PC-3 (cell line): ENCODE measurements around the gene FTL. TPM values are rescaled to one million over a fixed set of nuclear protein-coding genes. Genes with fewer than 3 reads are reported as not detected.

Experiments
- ATAC-seq: fragments of 200-7000 bp; cut with Tn5 transposase; 2 replicates; pipeline ENCODE4 v1.9.1; 2020; ENCODE audit warnings: mild to moderate bottlenecking, moderate library complexity
- BruUV-seq: library from RNA; stranded (reverse); fragments of 400-500 nt; replicated peaks from 2 replicates; lab custom pipeline; 2021; lab: Mats Ljungman, UMichigan
- CTCF ChIA-PET: fragments of 300-600 bp; sonication (Branson Sonifier 250); formaldehyde crosslinking; loops from one replicate; lab custom pipeline; 2022; ENCODE audit warnings: antibody characterized with exemption; lab: Charles Lee
- POLR2A ChIA-PET: fragments of 300-600 bp; sonication (Branson Sonifier 250); formaldehyde crosslinking; loops from one replicate; lab custom pipeline; 2022; ENCODE audit warnings: antibody characterized with exemption; ENCODE audit not compliant: unreplicated experiment; lab: Charles Lee
- DNase-seq: peaks from one replicate; pipeline ENCODE4 v3.0.0-alpha.2; 2015
- H2AFZ ChIP-seq: fragments of 300-600 bp; sonication (generic); 2 replicates; pipeline ENCODE4 v1.6.0; 2016; ENCODE audit warnings: antibody characterized with exemption, low read length
- H3F3A ChIP-seq: fragments of 300-600 bp; sonication (generic); one replicate; pipeline ENCODE4 v1.6.0; 2017; ENCODE audit warnings: antibody characterized with exemption, low read length, control low read depth, mild to moderate bottlenecking; ENCODE audit not compliant: unreplicated experiment
- H3K27ac ChIP-seq: fragments of 300-600 bp; sonication (generic); 2 replicates; pipeline ENCODE4 v1.5.1; 2016; ENCODE audit warnings: mild to moderate bottlenecking, low read length
- H3K27me3 ChIP-seq: fragments of 300-600 bp; sonication (generic); 2 replicates; pipeline ENCODE4 v1.6.1; 2016; ENCODE audit warnings: low read length, mixed read lengths
- H3K36me3 ChIP-seq: fragments of 300-600 bp; sonication (generic); 2 replicates; pipeline ENCODE4 v1.6.1; 2016; ENCODE audit warnings: low read depth, mixed run types, low read length, mixed read lengths
- H3K4me1 ChIP-seq: fragments of 300-600 bp; sonication (generic); 2 replicates; pipeline ENCODE4 v1.5.1; 2016; ENCODE audit warnings: low read length; ENCODE audit not compliant: insufficient read depth
- H3K4me2 ChIP-seq: fragments of 300-600 bp; sonication (generic); 2 replicates; pipeline ENCODE4 v1.6.0; 2016; ENCODE audit warnings: low read length
- H3K4me3 ChIP-seq: fragments of 300-600 bp; sonication (generic); 2 replicates; pipeline ENCODE4 v1.5.1; 2016; ENCODE audit warnings: mild to moderate bottlenecking, low read length, mixed read lengths
- H3K79me2 ChIP-seq: fragments of 300-600 bp; sonication (generic); 2 replicates; pipeline ENCODE4 v1.6.1; 2017; ENCODE audit warnings: low read length, mixed read lengths
- H3K9ac ChIP-seq: fragments of 300-600 bp; sonication (generic); 2 replicates; pipeline ENCODE4 v1.6.0; 2016; ENCODE audit warnings: mild to moderate bottlenecking, low read length
- H3K9me2 ChIP-seq: fragments of 300-600 bp; sonication (generic); replicated peaks from 2 replicates; pipeline ENCODE4 v1.6.1; 2016; ENCODE audit warnings: mixed run types, low read length, mixed read lengths
- H3K9me3 ChIP-seq: fragments of 300-600 bp; sonication (generic); 2 replicates; pipeline ENCODE4 v1.6.1; 2016; ENCODE audit warnings: low read length, mixed read lengths
- H4K20me1 ChIP-seq: fragments of 300-600 bp; sonication (generic); 2 replicates; pipeline ENCODE4 v1.6.1; 2016; ENCODE audit warnings: low read length, mixed read lengths
- EZH2 ChIP-seq: fragments of 300-600 bp; sonication (generic); IDR thresholded peaks from one replicate; pipeline ENCODE4 v1.6.1; 2017; ENCODE audit warnings: antibody characterized with exemption, mild to moderate bottlenecking, low read length; ENCODE audit not compliant: unreplicated experiment
- EZH2phosphoT487 ChIP-seq: fragments of 300-600 bp; sonication (generic); IDR thresholded peaks from 2 replicates; pipeline ENCODE4 v1.6.1; 2018; ENCODE audit warnings: mild to moderate bottlenecking, antibody characterized with exemption, low read length, borderline replicate concordance
- intact Hi-C: fragments of 100-400 bp; cut with micrococcal nuclease; formaldehyde crosslinking; loops from 2 replicates; pipeline ENCODE4 v1.9.0; 2023
- microRNA-seq: library from miRNA; unstranded; fragments of <30 nt; microRNA quantifications from one replicate; pipeline ENCODE4 v1.1.0, GENCODE V29; 2020; ENCODE audit not compliant: unreplicated experiment
- total RNA-seq: library from RNA; depleted of rRNA; stranded (reverse); fragments of >200 nt; gene quantifications from 2 replicates; pipeline ENCODE4 v1.2.3, GENCODE V29; 2014; rRNA removed
- TF ChIP-seq, protein P1 (sequence below): fragments of 300-600 bp; sonication (generic); conservative IDR thresholded peaks from 2 replicates; pipeline ENCODE4 v1.5.1; 2017; ENCODE audit warnings: antibody characterized with exemption, low read depth, mild to moderate bottlenecking, low read length

Gene FTL
- total RNA-seq, 1 experiment from 2014 or later, result 1,109 TPM

DNA sequence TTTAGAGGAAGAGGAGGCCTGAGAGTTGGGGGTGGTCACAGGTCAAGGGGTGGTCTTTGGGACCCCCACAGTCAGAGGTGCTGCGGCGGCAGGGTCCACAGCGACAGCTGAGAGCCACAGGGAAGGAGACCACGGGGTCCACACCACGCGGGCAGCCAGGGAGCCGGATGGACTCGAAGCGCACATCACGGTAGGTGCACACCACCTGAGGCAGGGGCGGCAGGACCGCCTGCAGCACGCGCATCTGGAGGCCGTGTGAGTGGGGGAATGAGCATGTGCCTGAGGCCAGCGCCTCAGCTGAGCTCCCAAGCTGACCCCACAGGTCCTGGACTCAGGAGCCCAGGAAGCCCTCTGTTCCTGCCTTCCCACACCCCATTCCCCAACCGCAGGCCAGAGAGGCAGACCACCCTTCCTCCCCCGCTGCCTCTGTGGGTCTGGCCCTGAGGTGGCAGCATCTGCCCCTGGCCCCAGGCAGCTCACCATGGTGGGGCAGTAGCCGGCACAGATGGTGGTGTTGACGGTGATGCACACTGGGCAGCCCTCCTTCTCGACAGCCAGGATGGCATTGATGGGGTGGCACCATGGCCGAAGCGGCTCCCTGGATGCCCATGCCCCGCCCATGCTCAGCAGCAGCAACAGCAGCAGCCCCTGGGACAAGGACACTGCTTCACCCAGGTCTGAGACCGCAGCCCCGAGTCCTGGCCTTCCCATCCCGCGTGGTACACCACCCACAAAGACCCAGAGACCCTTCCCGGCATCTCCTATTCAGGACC is 51.1 kb downstream of the FTL start:
- Histone ChIP-seq H3K36me3 (no peaks in the 10 kb centered on the region), H3K27ac (no peak overlapping the region), H3F3A (no peaks in the 10 kb centered on the region), H3K4me2 (no peak overlapping the region), H4K20me1 (no peaks in the 10 kb centered on the region), H3K4me1 (peaks cover 10% of the 10 kb centered on the region; the same call in 1 of the 2 replicates), H3K27me3 (no peaks in the 10 kb centered on the region), H3K79me2 (no peaks in the 10 kb centered on the region), H3K9ac (no peak overlapping the region), H3K9me3 (no peaks in the 10 kb centered on the region), H3K4me3 (no peak overlapping the region), H2AFZ (no peak overlapping the region), H3K9me2 (no peaks in the 10 kb centered on the region)
- no TSS peak for BruUV-seq
- DNase-seq (no peak), ATAC-seq (no peak)
- CTCF ChIA-PET, result interaction anchor here (0.6 kb wide), 1 partner anchor 58 kb away, joined by 4 read pairs; no protein-coding TSS in a partner anchor
- POLR2A ChIA-PET, result no interaction called here
- TF ChIP-seq EZH2phosphoT487 (no peak), EZH2 (no peak)
- TF ChIP-seq, protein P1, sequence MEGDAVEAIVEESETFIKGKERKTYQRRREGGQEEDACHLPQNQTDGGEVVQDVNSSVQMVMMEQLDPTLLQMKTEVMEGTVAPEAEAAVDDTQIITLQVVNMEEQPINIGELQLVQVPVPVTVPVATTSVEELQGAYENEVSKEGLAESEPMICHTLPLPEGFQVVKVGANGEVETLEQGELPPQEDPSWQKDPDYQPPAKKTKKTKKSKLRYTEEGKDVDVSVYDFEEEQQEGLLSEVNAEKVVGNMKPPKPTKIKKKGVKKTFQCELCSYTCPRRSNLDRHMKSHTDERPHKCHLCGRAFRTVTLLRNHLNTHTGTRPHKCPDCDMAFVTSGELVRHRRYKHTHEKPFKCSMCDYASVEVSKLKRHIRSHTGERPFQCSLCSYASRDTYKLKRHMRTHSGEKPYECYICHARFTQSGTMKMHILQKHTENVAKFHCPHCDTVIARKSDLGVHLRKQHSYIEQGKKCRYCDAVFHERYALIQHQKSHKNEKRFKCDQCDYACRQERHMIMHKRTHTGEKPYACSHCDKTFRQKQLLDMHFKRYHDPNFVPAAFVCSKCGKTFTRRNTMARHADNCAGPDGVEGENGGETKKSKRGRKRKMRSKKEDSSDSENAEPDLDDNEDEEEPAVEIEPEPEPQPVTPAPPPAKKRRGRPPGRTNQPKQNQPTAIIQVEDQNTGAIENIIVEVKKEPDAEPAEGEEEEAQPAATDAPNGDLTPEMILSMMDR, result no peak
- intact Hi-C loops, result no loop called here

Small RNAs within 50 kb of the gene (microRNA-seq; reads per million reads assigned to microRNA genes)
- gene MIR6798, result not detected

Other genes with a start within 250 kb of the FTL start
- gene MAMSTR, start 245.6 kb upstream of the FTL start, total RNA-seq, result 0.18 and 0.40 TPM in 2 replicates
- 0.40 and 0.51 TPM in 2 replicates for gene RASIP1, start 224.7 kb upstream of the FTL start, total RNA-seq
- gene IZUMO1, start 218.4 kb upstream of the FTL start, total RNA-seq, result not detected in 2 replicates
- 4.6 and 4.8 TPM in 2 replicates for gene FUT1, start 212.7 kb upstream of the FTL start, total RNA-seq
- gene FGF21, start 209.8 kb upstream of the FTL start, total RNA-seq, result not detected in 2 replicates
- 41.1 and 50.0 TPM in 2 replicates for gene BCAT2, start 154.3 kb upstream of the FTL start, total RNA-seq
- 15.0 and 15.4 TPM in 2 replicates for gene HSD17B14, start 128.8 kb upstream of the FTL start, total RNA-seq
- 0.63 and 1.2 TPM in 2 replicates for gene PLEKHA4, start 96.7 kb upstream of the FTL start, total RNA-seq
- 78.0 and 105 TPM in 2 replicates for gene PPP1R15A, start 92.9 kb upstream of the FTL start, total RNA-seq
- gene TULP2, start 66.6 kb upstream of the FTL start, total RNA-seq, result not detected in 2 replicates
- 137 and 138 TPM in 2 replicates for gene NUCB1, start 65.0 kb upstream of the FTL start, total RNA-seq
- gene DHDH, start 31.6 kb upstream of the FTL start, total RNA-seq, result 1.6 and 1.8 TPM in 2 replicates
- gene BAX, start 10.4 kb upstream of the FTL start, total RNA-seq, result 43.0 and 44.8 TPM in 2 replicates
- 38.6 and 54.0 TPM in 2 replicates for gene GYS1, start 28.0 kb downstream of the FTL start, total RNA-seq
- gene RUVBL2, start 28.6 kb downstream of the FTL start, total RNA-seq, result 291 and 421 TPM in 2 replicates
- not detected in 2 replicates for gene LHB, start 51.8 kb downstream of the FTL start, total RNA-seq
- gene CGB3, start 59.0 kb downstream of the FTL start, total RNA-seq, result not detected in 2 replicates
- not detected in 2 replicates for gene CGB2, start 66.6 kb downstream of the FTL start, total RNA-seq
- gene CGB1, start 71.6 kb downstream of the FTL start, total RNA-seq, result 0.95 TPM in 1 of 2 replicates, not detected in the other
- gene CGB5, start 78.5 kb downstream of the FTL start, total RNA-seq, result 0.52 TPM in 1 of 2 replicates, not detected in the other
- gene CGB8, start 83.8 kb downstream of the FTL start, total RNA-seq, result 1.2 and 2.2 TPM in 2 replicates
- gene CGB7, start 92.4 kb downstream of the FTL start, total RNA-seq, result 0.04 and 0.63 TPM in 2 replicates
- 0.18 and 1.6 TPM in 2 replicates for gene NTF4, start 99.5 kb downstream of the FTL start, total RNA-seq
- not detected in 2 replicates for gene KCNA7, start 107.4 kb downstream of the FTL start, total RNA-seq
- gene SNRNP70, start 120.1 kb downstream of the FTL start, total RNA-seq, result 367 and 485 TPM in 2 replicates
- gene LIN7B, start 149.1 kb downstream of the FTL start, total RNA-seq, result 5.8 and 11.6 TPM in 2 replicates
- 0.15 TPM in 1 of 2 replicates, not detected in the other for gene C19orf73, start 153.8 kb downstream of the FTL start, total RNA-seq
- 56.3 and 59.0 TPM in 2 replicates for gene PPFIA3, start 154.2 kb downstream of the FTL start, total RNA-seq
- not detected in 2 replicates for gene HRC, start 190.1 kb downstream of the FTL start, total RNA-seq
- 30.0 and 40.4 TPM in 2 replicates for gene TRPM4, start 192.5 kb downstream of the FTL start, total RNA-seq